Measurements from ENCODE around the gene STK17B. TPM values are rescaled to one million over a fixed set of nuclear protein-coding genes. Genes with fewer than 3 reads are reported as not detected.
"Not testable (repeated sequence)": the region's sequence is repeated elsewhere in the genome, so short reads cannot be mapped to it uniquely, and the experiment has no call there.

The STK17B gene
- total and polyA plus RNA-seq, 5 donors, result 3.7 to 8.1 (median 7.0) TPM

GRCh38 chr2:196205011-196205766, 33.8 kb upstream of the STK17B start:
- H3K4me1 ChIP-seq (ENCODE audit: control insufficient read depth, insufficient read depth, low read length), result peaks cover 12% of the 10 kb centered on the region

GRCh38 chr2:196201229-196202009, 30.0 kb upstream of the STK17B start:
- Histone ChIP-seq H3K9me3 (ENCODE audit: control insufficient read depth, low read length) (no peaks in the 10 kb centered on the region), H3K4me3 (ENCODE audit: low read length) (no peak overlapping the region), H3K27ac (ENCODE audit: low read length) (no peak overlapping the region), H3K4me1 (ENCODE audit: control insufficient read depth, insufficient read depth, low read length) (peaks cover 6% of the 10 kb centered on the region), H3K27me3 (ENCODE audit: control insufficient read depth, insufficient read depth) (no peaks in the 10 kb centered on the region)
- intact Hi-C loops (cut with DNase I), result no loop called here
- peak in 1 of 2 donors; percentile 63 for ATAC-seq
- WGBS, result 63% methylated on average over 5 of the region's 5 CpGs
- DNase-seq, result no peak

More at GRCh38 chr2:196205011-196205766, 33.8 kb upstream of the STK17B start:
- 88% methylated on average over 5 of the region's 5 CpGs for WGBS
- ATAC-seq, result no peak
- no peaks in the 10 kb centered on the region for H3K27me3 ChIP-seq (ENCODE audit: control insufficient read depth, insufficient read depth)
- no peaks in the 10 kb centered on the region for H3K9me3 ChIP-seq (ENCODE audit: control insufficient read depth, low read length)
- intact Hi-C loops (cut with DNase I), result no loop called here
- H3K4me3 ChIP-seq (ENCODE audit: low read length), result no peak overlapping the region
- DNase-seq, result no peak
- no peak overlapping the region for H3K27ac ChIP-seq (ENCODE audit: low read length)

- Histone ChIP-seq H3K4me1 (ENCODE audit: control insufficient read depth, insufficient read depth, low read length) (peaks cover 4% of the 10 kb centered on the region), H3K4me3 (ENCODE audit: low read length) (no peak overlapping the region), H3K27me3 (ENCODE audit: control insufficient read depth, insufficient read depth) (no peaks in the 10 kb centered on the region), H3K27ac (ENCODE audit: low read length) (no peak overlapping the region), H3K9me3 (ENCODE audit: control insufficient read depth, low read length) (no peaks in the 10 kb centered on the region)
- no peak for ATAC-seq
- intact Hi-C loops (cut with DNase I), result no loop called here
- no peak for DNase-seq
- 95% methylated on average over 2 of the region's 2 CpGs for WGBS
These were observed 29.2 kb upstream of the STK17B start for GRCh38 chr2:196200557-196200956.

- WGBS, result 84% methylated on average over 4 of the region's 4 CpGs
- no peaks in the 10 kb centered on the region for H3K27me3 ChIP-seq (ENCODE audit: control insufficient read depth, insufficient read depth)
- DNase-seq (no peak), ATAC-seq (no peak)
- H3K4me3 ChIP-seq (ENCODE audit: low read length), result no peak overlapping the region
- no peaks in the 10 kb centered on the region for H3K4me1 ChIP-seq (ENCODE audit: control insufficient read depth, insufficient read depth, low read length)
- H3K9me3 ChIP-seq (ENCODE audit: control insufficient read depth, low read length), result no peaks in the 10 kb centered on the region
- H3K27ac ChIP-seq (ENCODE audit: low read length), result no peak overlapping the region
- intact Hi-C loops (cut with DNase I), result no loop called here
These were observed 24.4 kb upstream of the STK17B start for GRCh38 chr2:196195758-196196157.

- 63% methylated on average over 5 of the region's 5 CpGs for WGBS
- DNase-seq (no peak), ATAC-seq (no peak)
- Histone ChIP-seq H3K4me3 (ENCODE audit: low read length) (no peak overlapping the region), H3K27ac (ENCODE audit: low read length) (no peak overlapping the region), H3K4me1 (ENCODE audit: control insufficient read depth, insufficient read depth, low read length) (no peaks in the 10 kb centered on the region), H3K9me3 (ENCODE audit: control insufficient read depth, low read length) (no peaks in the 10 kb centered on the region), H3K27me3 (ENCODE audit: control insufficient read depth, insufficient read depth) (no peaks in the 10 kb centered on the region)
- intact Hi-C loops (cut with DNase I), result no loop called here
These were observed 23.9 kb upstream of the STK17B start for GRCh38 chr2:196195302-196195701.

GRCh38 chr2:196191541-196191940, 20.2 kb upstream of the STK17B start:
- H3K4me1 ChIP-seq (ENCODE audit: control insufficient read depth, insufficient read depth, low read length), result no peaks in the 10 kb centered on the region
- H3K9me3 ChIP-seq (ENCODE audit: control insufficient read depth, low read length), result no peaks in the 10 kb centered on the region
- 92% methylated on average over 1 of the region's 1 CpG for WGBS
- H3K4me3 ChIP-seq (ENCODE audit: low read length), result no peak overlapping the region
- DNase-seq, result no peak
- intact Hi-C loops (cut with DNase I), result no loop called here
- no peak overlapping the region for H3K27ac ChIP-seq (ENCODE audit: low read length)
- H3K27me3 ChIP-seq (ENCODE audit: control insufficient read depth, insufficient read depth), result no peaks in the 10 kb centered on the region
- ATAC-seq, result no peak

- Histone ChIP-seq H3K27ac (ENCODE audit: low read length) (no peak overlapping the region), H3K27me3 (ENCODE audit: control insufficient read depth, insufficient read depth) (no peaks in the 10 kb centered on the region), H3K4me1 (ENCODE audit: control insufficient read depth, insufficient read depth, low read length) (no peaks in the 10 kb centered on the region), H3K9me3 (ENCODE audit: control insufficient read depth, low read length) (no peaks in the 10 kb centered on the region), H3K4me3 (ENCODE audit: low read length) (no peak overlapping the region)
- ATAC-seq (no peak), DNase-seq (no peak)
- 94% methylated on average over 2 of the region's 2 CpGs for WGBS
- intact Hi-C loops (cut with DNase I), result no loop called here
These were observed 16.6 kb upstream of the STK17B start for GRCh38 chr2:196187898-196188458.

- H3K27me3 ChIP-seq (ENCODE audit: control insufficient read depth, insufficient read depth); intact Hi-C loops (cut with DNase I); DNase-seq; H3K9me3 ChIP-seq (ENCODE audit: control insufficient read depth, low read length); H3K27ac ChIP-seq (ENCODE audit: low read length); H3K4me1 ChIP-seq (ENCODE audit: control insufficient read depth, insufficient read depth, low read length); ATAC-seq; H3K4me3 ChIP-seq (ENCODE audit: low read length): not testable (repeated sequence)
- WGBS, result over 99% methylated on average over 2 of the region's 2 CpGs
These were observed 15.9 kb upstream of the STK17B start for GRCh38 chr2:196187175-196187700.

GRCh38 chr2:196186266-196186980, 15.0 kb upstream of the STK17B start:
- Histone ChIP-seq H3K27me3 (ENCODE audit: control insufficient read depth, insufficient read depth) (no peaks in the 10 kb centered on the region), H3K27ac (ENCODE audit: low read length) (no peak overlapping the region), H3K4me1 (ENCODE audit: control insufficient read depth, insufficient read depth, low read length) (no peaks in the 10 kb centered on the region), H3K4me3 (ENCODE audit: low read length) (no peak overlapping the region), H3K9me3 (ENCODE audit: control insufficient read depth, low read length) (no peaks in the 10 kb centered on the region)
- intact Hi-C loops (cut with DNase I), result no loop called here
- DNase-seq (no peak), ATAC-seq (no peak)
- WGBS, result 87% methylated on average over 3 of the region's 3 CpGs

- no peak overlapping the region for H3K27ac ChIP-seq (ENCODE audit: low read length)
These were observed 13.5 kb upstream of the STK17B start for GRCh38 chr2:196184921-196185320.

More at GRCh38 chr2:196184921-196185320, 13.5 kb upstream of the STK17B start:
- no peaks in the 10 kb centered on the region for H3K9me3 ChIP-seq (ENCODE audit: control insufficient read depth, low read length)
- 92% methylated on average over 3 of the region's 3 CpGs for WGBS
- H3K27me3 ChIP-seq (ENCODE audit: control insufficient read depth, insufficient read depth), result no peaks in the 10 kb centered on the region
- H3K4me3 ChIP-seq (ENCODE audit: low read length), result no peak overlapping the region
- ATAC-seq, result no peak
- DNase-seq, result no peak
- H3K4me1 ChIP-seq (ENCODE audit: control insufficient read depth, insufficient read depth, low read length), result no peaks in the 10 kb centered on the region
- intact Hi-C loops (cut with DNase I), result no loop called here

Measured in right cardiac atrium (tissue), 5 donors.